Neural progenitor cell (in vitro differentiated cells): ENCODE data around the gene CHD6. TPM values are rescaled to one million over a fixed set of nuclear protein-coding genes. Genes with fewer than 3 reads are reported as not detected.

Source experiments
- DNase-seq: peaks from one replicate; pipeline ENCODE4 v3.0.0-alpha.2; 2016; ENCODE audit warnings: low spot score
- H2AFZ ChIP-seq: fragments of 200-600 bp; sonication (generic); replicated peaks from 2 replicates; pipeline ENCODE4 v1.6.1; 2016; ENCODE audit warnings: antibody characterized with exemption
- H3F3A ChIP-seq: fragments of 200-600 bp; sonication (generic); 2 replicates; pipeline ENCODE4 v1.6.1; 2016; ENCODE audit warnings: antibody characterized with exemption, low read depth
- H3K27ac ChIP-seq: fragments of 200-600 bp; sonication (generic); 2 replicates; pipeline ENCODE4 v1.5.1; 2016; ENCODE audit warnings: mild to moderate bottlenecking
- H3K27me3 ChIP-seq: fragments of 200-600 bp; sonication (generic); 2 replicates; pipeline ENCODE4 v1.6.1; 2016; ENCODE audit warnings: mild to moderate bottlenecking, moderate library complexity
- H3K36me3 ChIP-seq: fragments of 200-600 bp; sonication (generic); 2 replicates; pipeline ENCODE4 v1.5.1; 2016
- H3K4me1 ChIP-seq: fragments of 200-600 bp; sonication (generic); 2 replicates; pipeline ENCODE4 v1.6.1; 2016; ENCODE audit warnings: mixed run types
- H3K4me2 ChIP-seq: fragments of 200-600 bp; sonication (generic); 2 replicates; pipeline ENCODE4 v1.6.1; 2016
- H3K4me3 ChIP-seq: fragments of 200-600 bp; sonication (generic); 2 replicates; pipeline ENCODE4 v1.5.1; 2016
- H3K79me2 ChIP-seq: fragments of 200-600 bp; sonication (generic); 2 replicates; pipeline ENCODE4 v1.6.1; 2016; ENCODE audit warnings: low read depth
- H3K9ac ChIP-seq: fragments of 200-600 bp; sonication (generic); 2 replicates; pipeline ENCODE4 v1.6.1; 2016
- H3K9me3 ChIP-seq: fragments of 200-600 bp; sonication (generic); 2 replicates; pipeline ENCODE4 v1.5.1; 2016; ENCODE audit warnings: low read depth
- H4K20me1 ChIP-seq: fragments of 200-600 bp; sonication (generic); 2 replicates; pipeline ENCODE4 v1.6.1; 2016; ENCODE audit warnings: low read depth
- H3K27ac Mint-ChIP-seq: 3 replicates; pipeline ENCODE4 v1.8.0; 2021; ENCODE audit warnings: mixed read lengths
- H3K27me3 Mint-ChIP-seq: 2 replicates; pipeline ENCODE4 v1.8.0; 2022; ENCODE audit warnings: low read depth, mild to moderate bottlenecking, inconsistent platforms, moderate library complexity, mixed read lengths; ENCODE audit not compliant: insufficient read depth
- H3K36me3 Mint-ChIP-seq: 3 replicates; pipeline ENCODE4 v1.8.0; 2021; ENCODE audit warnings: mixed read lengths
- H3K4me1 Mint-ChIP-seq: 3 replicates; pipeline ENCODE4 v1.8.0; 2021; ENCODE audit warnings: mixed read lengths
- H3K4me3 Mint-ChIP-seq: 3 replicates; pipeline ENCODE4 v1.8.0; 2021; ENCODE audit warnings: mild to moderate bottlenecking, moderate library complexity, mixed read lengths
- H3K9me3 Mint-ChIP-seq: 3 replicates; pipeline ENCODE4 v1.8.0; 2020; ENCODE audit warnings: mixed read lengths
- CTCF ChIP-seq: fragments of 200-600 bp; sonication (generic); IDR thresholded peaks from 2 replicates; pipeline ENCODE4 v1.5.1; 2017; ENCODE audit warnings: antibody characterized with exemption, mild to moderate bottlenecking
- EZH2 ChIP-seq: fragments of 200-600 bp; sonication (generic); IDR thresholded peaks from 2 replicates; pipeline ENCODE4 v1.6.1; 2017; ENCODE audit warnings: antibody characterized with exemption, mild to moderate bottlenecking, moderate library complexity
- EZH2phosphoT487 ChIP-seq: fragments of 200-600 bp; sonication (generic); IDR thresholded peaks from 2 replicates; pipeline ENCODE4 v1.6.1; 2017; ENCODE audit warnings: antibody characterized with exemption
- total RNA-seq: library from RNA; depleted of rRNA; stranded (reverse); fragments of >200 nt; gene quantifications from 2 replicates; pipeline ENCODE4 v1.2.3, GENCODE V29; 2015; ENCODE audit warnings: low replicate concordance

Gene CHD6
- total RNA-seq, 1 donor from 2014 or later: 76.1 TPM

DNA sequence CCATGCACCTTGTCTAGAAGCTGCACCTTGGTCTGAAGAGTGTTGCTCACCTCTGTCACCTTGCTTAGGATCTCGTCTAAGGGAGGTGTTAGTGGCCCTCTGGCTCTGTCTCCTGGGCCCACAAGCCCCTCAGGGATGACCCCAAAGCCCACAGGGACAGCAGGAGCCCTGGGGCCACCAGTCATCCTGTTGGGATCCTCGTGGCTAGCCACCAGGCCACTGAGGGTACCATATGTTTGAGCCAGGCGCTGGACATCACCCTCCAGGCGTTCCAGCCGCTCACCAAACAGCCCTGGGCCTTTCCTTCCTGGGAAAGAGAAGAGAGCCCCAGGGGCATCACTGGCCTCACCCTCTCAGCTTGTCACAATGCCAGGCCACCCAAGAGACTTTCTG, 255.4 kb downstream of the CHD6 start:
- H3K9ac ChIP-seq: no peak overlapping the region
- Mint-ChIP-seq H3K27me3 (peaks cover 14% of the 10 kb centered on the region), H3K27ac (no peak overlapping the region), H3K4me3 (no peak overlapping the region), H3K4me1 (peaks cover 18% of the 10 kb centered on the region), H3K9me3 (no peaks in the 10 kb centered on the region), H3K36me3 (no peaks in the 10 kb centered on the region)
- peaks cover 40% of the 10 kb centered on the region for H3K27me3 ChIP-seq
- no peak overlapping the region for H3K4me2 ChIP-seq
- no peaks in the 10 kb centered on the region for H3K9me3 ChIP-seq
- no peak overlapping the region for H3K4me3 ChIP-seq
- H3K27ac ChIP-seq: no peak overlapping the region
- H3F3A ChIP-seq: peaks cover 9% of the 10 kb centered on the region
- peaks cover 9% of the 10 kb centered on the region for H3K4me1 ChIP-seq
- H2AFZ ChIP-seq: no peak overlapping the region
- no peaks in the 10 kb centered on the region for H3K36me3 ChIP-seq
- TF ChIP-seq EZH2: no peak
- no peak for TF ChIP-seq CTCF
- TF ChIP-seq EZH2phosphoT487: no peak
- no peak for DNase-seq
- peaks cover 13% of the 10 kb centered on the region for H4K20me1 ChIP-seq
- no peaks in the 10 kb centered on the region for H3K79me2 ChIP-seq

GRCh38 chr20:41361757-41362747, 256.1 kb downstream of the CHD6 start:
- Histone ChIP-seq H3K4me2 (no peak overlapping the region), H3K9me3 (no peaks in the 10 kb centered on the region), H2AFZ (no peak overlapping the region), H4K20me1 (peaks cover 13% of the 10 kb centered on the region), H3K36me3 (no peaks in the 10 kb centered on the region), H3K27ac (no peak overlapping the region), H3K79me2 (no peaks in the 10 kb centered on the region), H3K4me3 (no peak overlapping the region), H3K9ac (no peak overlapping the region), H3K27me3 (peaks cover 33% of the 10 kb centered on the region), H3F3A (peaks cover 2% of the 10 kb centered on the region), H3K4me1 (peaks cover 3% of the 10 kb centered on the region)
- Mint-ChIP-seq H3K4me3 (no peak overlapping the region), H3K9me3 (no peaks in the 10 kb centered on the region), H3K36me3 (no peaks in the 10 kb centered on the region), H3K27ac (no peak overlapping the region), H3K27me3 (peaks cover 10% of the 10 kb centered on the region), H3K4me1 (peaks cover 12% of the 10 kb centered on the region)
- TF ChIP-seq EZH2 (no peak), EZH2phosphoT487 (no peak), CTCF (no peak)
- no peak for DNase-seq

DNA sequence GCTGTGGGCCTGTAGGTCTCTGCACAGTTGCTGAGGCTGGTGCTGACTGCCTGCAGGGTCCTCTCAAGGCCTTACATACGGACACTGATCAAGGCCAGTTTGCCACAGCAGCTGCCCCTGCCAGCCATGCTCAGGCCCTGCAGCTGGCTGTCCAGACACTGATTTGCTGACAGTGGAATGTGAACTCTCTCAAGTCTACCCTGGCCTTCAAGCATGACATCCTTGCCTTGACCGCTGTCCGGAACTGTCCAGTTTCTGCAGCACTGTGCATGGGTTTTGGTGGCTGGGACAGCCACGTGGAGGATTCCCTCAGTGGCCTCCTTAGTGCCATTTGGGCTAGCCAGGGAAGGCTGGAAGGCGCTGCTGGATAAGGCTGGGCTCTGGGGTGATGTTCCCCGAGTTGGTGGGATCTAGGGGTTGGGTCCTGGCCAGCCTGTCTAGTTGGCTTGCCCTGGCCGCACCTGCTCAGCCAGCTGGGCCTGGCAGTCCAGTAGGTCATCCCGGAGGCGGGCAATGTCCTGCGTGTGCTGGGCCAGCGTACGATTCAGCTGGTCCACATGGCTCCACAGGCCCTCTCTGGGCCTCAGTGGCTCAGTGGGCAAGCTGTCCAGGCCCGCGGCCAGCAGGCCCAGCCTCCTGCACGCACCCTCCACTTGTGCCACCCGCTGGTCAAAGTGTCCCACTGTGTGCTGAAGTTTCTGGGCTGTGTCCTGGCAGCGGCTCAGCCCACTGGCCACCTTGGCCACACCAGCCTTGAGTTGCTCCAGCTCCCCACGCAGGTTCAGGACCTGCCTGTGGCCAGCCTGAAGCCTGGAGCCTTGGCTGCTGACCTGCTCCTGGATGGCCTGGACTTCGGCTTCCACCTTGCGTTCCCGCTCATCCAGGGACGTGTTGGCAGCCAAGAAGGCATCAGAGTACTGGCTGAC, 257.1 kb downstream of the CHD6 start:
- no peak for DNase-seq
- no peaks in the 10 kb centered on the region for H3K36me3 ChIP-seq
- H3K27ac ChIP-seq: no peak overlapping the region
- H4K20me1 ChIP-seq: peaks cover 13% of the 10 kb centered on the region
- TF ChIP-seq EZH2phosphoT487 (no peak), EZH2 (no peak), CTCF (no peak)
- Mint-ChIP-seq H3K36me3 (no peaks in the 10 kb centered on the region), H3K9me3 (no peaks in the 10 kb centered on the region), H3K27ac (no peak overlapping the region), H3K27me3 (peaks cover 12% of the 10 kb centered on the region), H3K4me1 (peaks cover 11% of the 10 kb centered on the region), H3K4me3 (no peak overlapping the region)
- no peaks in the 10 kb centered on the region for H3K4me1 ChIP-seq
- no peaks in the 10 kb centered on the region for H3K79me2 ChIP-seq
- H2AFZ ChIP-seq: no peak overlapping the region
- H3K4me2 ChIP-seq: no peak overlapping the region
- H3F3A ChIP-seq: no peaks in the 10 kb centered on the region
- H3K27me3 ChIP-seq: peaks cover 24% of the 10 kb centered on the region
- H3K9me3 ChIP-seq: no peaks in the 10 kb centered on the region
- H3K9ac ChIP-seq: no peak overlapping the region
- H3K4me3 ChIP-seq: no peak overlapping the region
